HepG2 (cell line): Measurements from ENCODE around the gene UBE4A. TPM values are rescaled to one million over a fixed set of nuclear protein-coding genes. Genes with fewer than 3 reads are reported as not detected.

Source experiments
- CC2D1A ChIP-seq: sonication (generic); formaldehyde crosslinking; IDR thresholded peaks from 2 replicates; pipeline ENCODE4 v1.8.1; 2023; ENCODE audit warnings: mild to moderate bottlenecking, missing genetic modification reagents
- NFATC3 ChIP-seq: sonication (generic); formaldehyde crosslinking; IDR thresholded peaks from 2 replicates; pipeline ENCODE4 v1.5.1; 2020; ENCODE audit warnings: mild to moderate bottlenecking, missing genetic modification reagents
- NRL ChIP-seq: sonication (generic); formaldehyde crosslinking; IDR thresholded peaks from 2 replicates; pipeline ENCODE4 v1.5.0; 2020; ENCODE audit warnings: missing genetic modification reagents, mild to moderate bottlenecking, moderate library complexity, borderline replicate concordance
- SALL2 ChIP-seq: sonication (generic); formaldehyde crosslinking; IDR thresholded peaks from 2 replicates; pipeline ENCODE4 v1.8.1; 2023; ENCODE audit warnings: mild to moderate bottlenecking, missing genetic modification reagents, inconsistent platforms
- TBX2 ChIP-seq: sonication (generic); formaldehyde crosslinking; IDR thresholded peaks from 2 replicates; pipeline ENCODE4 v1.5.0; 2020; ENCODE audit warnings: missing genetic modification reagents, mild to moderate bottlenecking, borderline replicate concordance
- TMF1 ChIP-seq: sonication (generic); formaldehyde crosslinking; IDR thresholded peaks from 2 replicates; pipeline ENCODE4 v1.8.1; 2022; ENCODE audit warnings: low read depth, missing genetic modification reagents
- ZBTB7B ChIP-seq: sonication (generic); formaldehyde crosslinking; IDR thresholded peaks from 2 replicates; pipeline ENCODE4 v1.4.0; 2020; ENCODE audit warnings: missing genetic modification reagents
- ZNF253 ChIP-seq: sonication (generic); formaldehyde crosslinking; IDR thresholded peaks from 2 replicates; pipeline ENCODE4 v1.8.0; 2022; ENCODE audit warnings: mild to moderate bottlenecking, missing genetic modification reagents, borderline replicate concordance
- ZNF562 ChIP-seq: sonication (generic); formaldehyde crosslinking; IDR thresholded peaks from 2 replicates; pipeline ENCODE4 v1.8.0; 2022; ENCODE audit warnings: missing genetic modification reagents, borderline replicate concordance
- ZNF598 ChIP-seq: sonication (generic); formaldehyde crosslinking; IDR thresholded peaks from 2 replicates; pipeline ENCODE4 v1.5.1; 2020; ENCODE audit warnings: mild to moderate bottlenecking, missing genetic modification reagents, borderline replicate concordance
- polyA plus RNA-seq, 8 experiments: library from polyadenylated mRNA; depleted of rRNA in 3 of 8; stranded (reverse) in 7 of 8; unstranded in 1 of 8; fragments of >200 nt; fragmentation: Illumina TruSeq in 4 of 8; extraction: Trizol in 4 of 8; gene quantifications; 2 replicates each; pipeline versions ENCODE4 v1.2.1 to v1.2.3, GENCODE V29; 2011 to 2016; ENCODE audit warnings: low read depth in 4 of 8, missing spikeins in 1 of 8, mixed read lengths in 1 of 8; ENCODE audit not compliant: insufficient read depth in 1 of 8
- total RNA-seq, 5 experiments: library from RNA; depleted of rRNA; stranded (reverse); fragments of >200 nt; fragmentation: Illumina TruSeq; extraction: Trizol; gene quantifications; 2 replicates each; pipeline ENCODE4 v1.2.3, GENCODE V29; 2016; ENCODE audit warnings: low read depth in 1 of 5
- TF ChIP-seq, protein P1 (sequence below): sonication (generic); formaldehyde crosslinking; IDR thresholded peaks from 2 replicates; pipeline ENCODE4 v1.9.0; 2021; ENCODE audit warnings: mild to moderate bottlenecking, missing genetic modification reagents
- TF ChIP-seq, protein P2 (sequence below): IDR thresholded peaks from 2 replicates; pipeline ENCODE4 v1.6.1; 2016; ENCODE audit warnings: low read depth, missing genetic modification reagents, missing compliant biosample characterization
- TF ChIP-seq, protein P3 (sequence below): sonication (generic); formaldehyde crosslinking; IDR thresholded peaks from 2 replicates; pipeline ENCODE4 v1.4.0; 2020; ENCODE audit warnings: mild to moderate bottlenecking, missing genetic modification reagents

UBE4A gene
- total and polyA plus RNA-seq, 2 of the 13 experiments (the other 11 are each of a cell fraction or from before 2014, with no cell fraction given), result 15.1 to 32.7 TPM

DNA sequence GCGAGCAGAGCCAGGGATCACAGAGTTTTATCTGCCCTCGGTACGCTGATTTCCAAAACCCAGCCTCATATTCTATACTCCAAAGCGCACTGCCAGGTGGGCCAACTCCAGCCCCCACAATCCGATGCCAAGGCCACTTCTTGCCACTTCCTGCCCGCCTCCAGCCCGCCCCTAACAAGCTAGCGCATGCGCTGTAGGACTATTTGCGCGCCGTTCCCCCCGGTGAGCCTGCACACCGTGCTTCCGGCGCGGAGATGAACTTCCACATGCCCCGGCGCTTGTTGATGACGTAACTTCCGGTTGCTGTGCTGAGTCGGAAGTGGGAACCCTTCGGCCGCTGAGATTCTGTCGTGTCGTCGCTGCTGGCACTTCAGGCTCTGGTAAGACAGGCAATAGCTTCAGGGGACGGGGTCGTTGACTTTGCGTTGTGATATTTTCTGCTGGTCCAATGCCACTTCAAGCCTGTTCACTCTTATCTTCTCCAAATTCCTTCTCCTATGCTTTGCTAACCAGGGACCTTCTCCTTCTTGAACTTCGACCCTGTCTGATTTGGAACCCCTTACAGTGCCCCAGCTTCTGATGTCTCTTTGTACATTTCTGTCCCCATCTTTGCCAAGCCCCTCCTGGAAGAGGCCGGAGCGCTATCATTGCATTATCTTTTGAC is at the start of gene UBE4A (continued):
- TF ChIP-seq, protein P1, sequence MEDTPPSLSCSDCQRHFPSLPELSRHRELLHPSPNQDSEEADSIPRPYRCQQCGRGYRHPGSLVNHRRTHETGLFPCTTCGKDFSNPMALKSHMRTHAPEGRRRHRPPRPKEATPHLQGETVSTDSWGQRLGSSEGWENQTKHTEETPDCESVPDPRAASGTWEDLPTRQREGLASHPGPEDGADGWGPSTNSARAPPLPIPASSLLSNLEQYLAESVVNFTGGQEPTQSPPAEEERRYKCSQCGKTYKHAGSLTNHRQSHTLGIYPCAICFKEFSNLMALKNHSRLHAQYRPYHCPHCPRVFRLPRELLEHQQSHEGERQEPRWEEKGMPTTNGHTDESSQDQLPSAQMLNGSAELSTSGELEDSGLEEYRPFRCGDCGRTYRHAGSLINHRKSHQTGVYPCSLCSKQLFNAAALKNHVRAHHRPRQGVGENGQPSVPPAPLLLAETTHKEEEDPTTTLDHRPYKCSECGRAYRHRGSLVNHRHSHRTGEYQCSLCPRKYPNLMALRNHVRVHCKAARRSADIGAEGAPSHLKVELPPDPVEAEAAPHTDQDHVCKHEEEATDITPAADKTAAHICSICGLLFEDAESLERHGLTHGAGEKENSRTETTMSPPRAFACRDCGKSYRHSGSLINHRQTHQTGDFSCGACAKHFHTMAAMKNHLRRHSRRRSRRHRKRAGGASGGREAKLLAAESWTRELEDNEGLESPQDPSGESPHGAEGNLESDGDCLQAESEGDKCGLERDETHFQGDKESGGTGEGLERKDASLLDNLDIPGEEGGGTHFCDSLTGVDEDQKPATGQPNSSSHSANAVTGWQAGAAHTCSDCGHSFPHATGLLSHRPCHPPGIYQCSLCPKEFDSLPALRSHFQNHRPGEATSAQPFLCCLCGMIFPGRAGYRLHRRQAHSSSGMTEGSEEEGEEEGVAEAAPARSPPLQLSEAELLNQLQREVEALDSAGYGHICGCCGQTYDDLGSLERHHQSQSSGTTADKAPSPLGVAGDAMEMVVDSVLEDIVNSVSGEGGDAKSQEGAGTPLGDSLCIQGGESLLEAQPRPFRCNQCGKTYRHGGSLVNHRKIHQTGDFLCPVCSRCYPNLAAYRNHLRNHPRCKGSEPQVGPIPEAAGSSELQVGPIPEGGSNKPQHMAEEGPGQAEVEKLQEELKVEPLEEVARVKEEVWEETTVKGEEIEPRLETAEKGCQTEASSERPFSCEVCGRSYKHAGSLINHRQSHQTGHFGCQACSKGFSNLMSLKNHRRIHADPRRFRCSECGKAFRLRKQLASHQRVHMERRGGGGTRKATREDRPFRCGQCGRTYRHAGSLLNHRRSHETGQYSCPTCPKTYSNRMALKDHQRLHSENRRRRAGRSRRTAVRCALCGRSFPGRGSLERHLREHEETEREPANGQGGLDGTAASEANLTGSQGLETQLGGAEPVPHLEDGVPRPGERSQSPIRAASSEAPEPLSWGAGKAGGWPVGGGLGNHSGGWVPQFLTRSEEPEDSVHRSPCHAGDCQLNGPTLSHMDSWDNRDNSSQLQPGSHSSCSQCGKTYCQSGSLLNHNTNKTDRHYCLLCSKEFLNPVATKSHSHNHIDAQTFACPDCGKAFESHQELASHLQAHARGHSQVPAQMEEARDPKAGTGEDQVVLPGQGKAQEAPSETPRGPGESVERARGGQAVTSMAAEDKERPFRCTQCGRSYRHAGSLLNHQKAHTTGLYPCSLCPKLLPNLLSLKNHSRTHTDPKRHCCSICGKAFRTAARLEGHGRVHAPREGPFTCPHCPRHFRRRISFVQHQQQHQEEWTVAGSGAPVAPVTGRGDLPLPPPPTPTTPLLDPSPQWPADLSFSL (CRISPR knock-in tag), result no peak
- TF ChIP-seq ZBTB7B (CRISPR knock-in tag), result peak; percentile 44; the same call in 1 of the 2 replicates
- TF ChIP-seq, protein P2, sequence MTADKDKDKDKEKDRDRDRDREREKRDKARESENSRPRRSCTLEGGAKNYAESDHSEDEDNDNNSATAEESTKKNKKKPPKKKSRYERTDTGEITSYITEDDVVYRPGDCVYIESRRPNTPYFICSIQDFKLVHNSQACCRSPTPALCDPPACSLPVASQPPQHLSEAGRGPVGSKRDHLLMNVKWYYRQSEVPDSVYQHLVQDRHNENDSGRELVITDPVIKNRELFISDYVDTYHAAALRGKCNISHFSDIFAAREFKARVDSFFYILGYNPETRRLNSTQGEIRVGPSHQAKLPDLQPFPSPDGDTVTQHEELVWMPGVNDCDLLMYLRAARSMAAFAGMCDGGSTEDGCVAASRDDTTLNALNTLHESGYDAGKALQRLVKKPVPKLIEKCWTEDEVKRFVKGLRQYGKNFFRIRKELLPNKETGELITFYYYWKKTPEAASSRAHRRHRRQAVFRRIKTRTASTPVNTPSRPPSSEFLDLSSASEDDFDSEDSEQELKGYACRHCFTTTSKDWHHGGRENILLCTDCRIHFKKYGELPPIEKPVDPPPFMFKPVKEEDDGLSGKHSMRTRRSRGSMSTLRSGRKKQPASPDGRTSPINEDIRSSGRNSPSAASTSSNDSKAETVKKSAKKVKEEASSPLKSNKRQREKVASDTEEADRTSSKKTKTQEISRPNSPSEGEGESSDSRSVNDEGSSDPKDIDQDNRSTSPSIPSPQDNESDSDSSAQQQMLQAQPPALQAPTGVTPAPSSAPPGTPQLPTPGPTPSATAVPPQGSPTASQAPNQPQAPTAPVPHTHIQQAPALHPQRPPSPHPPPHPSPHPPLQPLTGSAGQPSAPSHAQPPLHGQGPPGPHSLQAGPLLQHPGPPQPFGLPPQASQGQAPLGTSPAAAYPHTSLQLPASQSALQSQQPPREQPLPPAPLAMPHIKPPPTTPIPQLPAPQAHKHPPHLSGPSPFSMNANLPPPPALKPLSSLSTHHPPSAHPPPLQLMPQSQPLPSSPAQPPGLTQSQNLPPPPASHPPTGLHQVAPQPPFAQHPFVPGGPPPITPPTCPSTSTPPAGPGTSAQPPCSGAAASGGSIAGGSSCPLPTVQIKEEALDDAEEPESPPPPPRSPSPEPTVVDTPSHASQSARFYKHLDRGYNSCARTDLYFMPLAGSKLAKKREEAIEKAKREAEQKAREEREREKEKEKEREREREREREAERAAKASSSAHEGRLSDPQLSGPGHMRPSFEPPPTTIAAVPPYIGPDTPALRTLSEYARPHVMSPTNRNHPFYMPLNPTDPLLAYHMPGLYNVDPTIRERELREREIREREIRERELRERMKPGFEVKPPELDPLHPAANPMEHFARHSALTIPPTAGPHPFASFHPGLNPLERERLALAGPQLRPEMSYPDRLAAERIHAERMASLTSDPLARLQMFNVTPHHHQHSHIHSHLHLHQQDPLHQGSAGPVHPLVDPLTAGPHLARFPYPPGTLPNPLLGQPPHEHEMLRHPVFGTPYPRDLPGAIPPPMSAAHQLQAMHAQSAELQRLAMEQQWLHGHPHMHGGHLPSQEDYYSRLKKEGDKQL (CRISPR knock-in tag), result no peak
- TF ChIP-seq TBX2 (CRISPR knock-in tag), result no peak
- TF ChIP-seq ZNF253 (CRISPR knock-in tag), result no peak
- no peak for TF ChIP-seq NRL (CRISPR knock-in tag)
- TF ChIP-seq SALL2 (CRISPR knock-in tag), result peak; percentile 94
- TF ChIP-seq ZNF562 (CRISPR knock-in tag), result no peak
- 0 out of 2 replicates have a peak, but pooled peaks have one; percentile 49 for TF ChIP-seq TMF1 (CRISPR knock-in tag)
- TF ChIP-seq ZNF598 (CRISPR knock-in tag), result no peak
- TF ChIP-seq NFATC3 (CRISPR knock-in tag), result no peak
- TF ChIP-seq, protein P3, sequence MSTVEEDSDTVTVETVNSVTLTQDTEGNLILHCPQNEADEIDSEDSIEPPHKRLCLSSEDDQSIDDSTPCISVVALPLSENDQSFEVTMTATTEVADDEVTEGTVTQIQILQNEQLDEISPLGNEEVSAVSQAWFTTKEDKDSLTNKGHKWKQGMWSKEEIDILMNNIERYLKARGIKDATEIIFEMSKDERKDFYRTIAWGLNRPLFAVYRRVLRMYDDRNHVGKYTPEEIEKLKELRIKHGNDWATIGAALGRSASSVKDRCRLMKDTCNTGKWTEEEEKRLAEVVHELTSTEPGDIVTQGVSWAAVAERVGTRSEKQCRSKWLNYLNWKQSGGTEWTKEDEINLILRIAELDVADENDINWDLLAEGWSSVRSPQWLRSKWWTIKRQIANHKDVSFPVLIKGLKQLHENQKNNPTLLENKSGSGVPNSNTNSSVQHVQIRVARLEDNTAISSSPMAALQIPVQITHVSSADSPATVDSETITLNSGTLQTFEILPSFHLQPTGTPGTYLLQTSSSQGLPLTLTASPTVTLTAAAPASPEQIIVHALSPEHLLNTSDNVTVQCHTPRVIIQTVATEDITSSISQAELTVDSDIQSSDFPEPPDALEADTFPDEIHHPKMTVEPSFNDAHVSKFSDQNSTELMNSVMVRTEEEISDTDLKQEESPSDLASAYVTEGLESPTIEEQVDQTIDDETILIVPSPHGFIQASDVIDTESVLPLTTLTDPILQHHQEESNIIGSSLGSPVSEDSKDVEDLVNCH, result no peak
- no peak for TF ChIP-seq CC2D1A (CRISPR knock-in tag)
